HG02798 (cell line): ENCODE data around the gene TOM1L1.

Source experiments
- ATAC-seq: cut with Tn5 transposase; IDR thresholded peaks from one replicate; pipeline ENCODE4 v1.9.1; 2021; ENCODE audit warnings: mild to moderate bottlenecking; ENCODE audit not compliant: unreplicated experiment, poor library complexity

The TOM1L1 gene

DNA sequence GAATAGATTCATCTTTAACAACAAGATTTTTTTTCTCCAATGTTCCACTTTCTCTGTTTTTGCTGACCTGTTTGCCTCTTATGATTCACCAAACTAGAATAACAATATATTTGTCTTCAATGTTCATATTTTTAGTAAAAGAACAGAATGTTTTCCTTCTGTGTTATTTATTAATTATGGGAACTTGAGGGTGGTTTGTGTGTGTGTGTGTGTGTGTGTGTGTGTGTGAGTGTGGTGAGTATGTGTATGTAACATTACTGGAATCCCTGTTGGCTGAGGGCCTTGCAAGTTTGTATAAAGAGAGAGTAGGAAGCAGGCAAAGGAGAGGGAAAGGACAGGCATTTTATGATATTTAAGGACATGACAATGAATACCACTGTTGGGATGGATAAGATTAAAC is 81.7 kb downstream of the TOM1L1 start:
- ATAC-seq: no peak

DNA sequence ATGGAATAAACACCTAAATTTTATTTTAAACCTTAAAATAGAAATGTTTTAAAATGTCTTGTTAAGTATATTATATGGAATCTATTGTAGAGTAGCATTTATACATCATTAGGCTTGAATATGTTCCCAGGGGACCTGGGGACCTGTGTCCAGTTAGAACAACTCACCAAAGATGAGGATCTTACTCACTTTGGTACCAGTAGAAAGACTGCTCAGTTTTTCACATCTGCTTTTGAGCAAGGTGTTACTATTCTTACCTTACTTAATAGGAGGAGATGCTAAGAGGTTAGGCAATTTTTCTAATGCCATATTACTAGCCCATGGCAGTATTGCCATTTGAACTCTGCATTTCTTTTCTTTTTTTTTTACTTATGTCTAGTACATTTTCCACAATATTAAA is 82.6 kb downstream of the TOM1L1 start:
- ATAC-seq: no peak

GRCh38 chr17:54985476-54985875 is 84.8 kb downstream of the TOM1L1 start:
- ATAC-seq: no peak

GRCh38 chr17:54990118-54990517 is 89.5 kb downstream of the TOM1L1 start:
- no peak for ATAC-seq

GRCh38 chr17:54991567-54991966 is 90.9 kb downstream of the TOM1L1 start:
- ATAC-seq: no peak

DNA sequence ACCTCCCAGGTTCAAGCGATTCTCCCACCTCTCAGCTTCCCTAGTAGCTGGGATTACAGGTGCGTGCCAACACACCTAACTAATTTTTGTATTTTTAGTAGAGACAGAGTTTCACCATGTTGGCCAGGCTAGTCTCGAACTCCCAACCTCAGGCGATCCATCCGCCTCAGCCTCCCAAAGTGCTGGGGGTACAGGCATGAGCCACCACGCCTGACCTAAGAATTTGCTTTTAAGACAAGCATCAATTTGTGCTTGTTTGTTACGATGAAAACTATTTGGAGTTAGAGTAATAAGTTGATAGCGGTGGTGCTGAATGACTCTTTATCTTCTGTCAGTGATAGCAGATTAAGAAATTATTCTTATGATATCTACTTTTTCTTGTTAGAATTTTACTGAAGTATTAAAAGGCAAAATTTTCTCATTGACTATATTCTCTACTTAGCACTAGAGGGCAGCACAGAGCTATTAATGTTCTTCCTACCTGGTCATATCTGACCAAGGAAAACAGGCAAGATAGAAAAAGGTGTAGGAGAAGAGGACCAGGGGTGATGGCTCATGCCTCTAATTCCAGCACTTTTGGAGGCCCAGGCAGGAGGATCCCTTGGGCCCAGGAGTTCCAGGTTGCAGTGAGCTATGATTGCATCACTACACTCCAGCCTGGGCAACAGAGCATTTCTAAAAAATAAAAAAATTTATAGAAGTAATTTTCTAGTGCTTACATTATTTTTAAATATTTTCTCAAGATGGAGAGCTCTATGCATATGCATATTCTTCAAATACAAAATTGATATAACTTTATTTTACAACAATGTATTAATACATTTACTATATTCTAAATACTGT is 92.4 kb downstream of the TOM1L1 start:
- peak; percentile 71 for ATAC-seq

- no peak for ATAC-seq
Observed at GRCh38 chr17:54996441-54996840, 95.8 kb downstream of the TOM1L1 start.

DNA sequence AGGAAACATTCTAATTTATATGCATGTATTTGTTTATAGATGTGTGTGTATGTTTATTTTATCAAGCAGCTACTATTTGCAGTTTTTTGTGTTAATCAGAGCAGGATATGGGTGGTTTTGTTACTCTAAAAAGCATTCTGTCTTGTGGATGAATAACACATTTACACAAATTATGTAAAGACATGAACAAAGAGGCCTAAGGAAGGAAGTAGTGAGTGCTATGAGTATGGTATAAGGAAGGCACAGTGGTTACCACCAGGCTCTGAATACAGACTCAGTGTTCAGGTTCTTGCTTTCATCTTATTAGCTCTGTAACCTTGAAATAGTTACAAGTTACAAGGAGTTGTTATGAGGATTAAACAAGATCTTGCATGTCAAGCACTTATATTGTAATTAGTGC is 101.8 kb downstream of the TOM1L1 start:
- no peak for ATAC-seq

GRCh38 chr17:55004484-55004883 is 103.8 kb downstream of the TOM1L1 start:
- no peak for ATAC-seq

DNA sequence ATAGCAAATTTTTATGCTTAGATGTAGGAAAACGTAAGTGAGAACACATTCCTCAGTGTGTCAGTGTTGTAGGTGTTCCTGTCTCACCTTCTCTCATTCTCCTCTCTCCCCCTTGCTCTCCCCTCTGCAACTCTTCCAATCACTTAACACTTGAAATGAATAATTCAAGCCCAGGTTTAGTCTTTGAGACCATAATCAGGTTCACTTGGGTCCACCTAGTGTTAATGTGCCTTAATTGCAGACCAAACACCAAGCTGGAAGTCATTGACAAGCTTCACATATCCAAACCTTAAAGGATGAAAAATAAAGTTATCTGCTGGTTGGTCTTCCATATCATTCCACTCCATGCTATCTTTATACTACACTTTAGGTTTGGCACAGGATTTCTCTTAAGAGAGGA is 104.9 kb downstream of the TOM1L1 start:
- peak; percentile 62 for ATAC-seq
